Endothelial cell of umbilical vein (primary cell): ENCODE data around the gene DPH7. TPM values are rescaled to one million over a fixed set of nuclear protein-coding genes. Genes with fewer than 3 reads are reported as not detected.

Source experiments
- BruUV-seq: library from RNA; stranded (reverse); fragments of 400-500 nt; replicated peaks from 2 replicates; lab custom pipeline; 2021; lab: Mats Ljungman, UMichigan
- CTCF ChIA-PET: fragments of 300-600, 350-600 bp; sonication (Branson Sonifier 250); formaldehyde crosslinking; loops from one replicate; lab custom pipeline; 2021; ENCODE audit warnings: antibody characterized with exemption, inconsistent platforms; lab: Charles Lee
- POLR2A ChIA-PET: fragments of 300-600, 350-600 bp; sonication (Branson Sonifier 250); formaldehyde crosslinking; loops from one replicate; lab custom pipeline; 2021; ENCODE audit warnings: antibody characterized with exemption, inconsistent platforms; lab: Charles Lee
- DNase-seq: peaks from one replicate; pipeline ENCODE4 v3.0.0-alpha.2; 2011; ENCODE audit warnings: low read depth, low spot score
- FAIRE-seq: peaks from 2 replicates; lab custom pipeline; 2011; peaks lifted over from hg19 to GRCh38; lab: Jason Lieb, UNC
- H2AFZ ChIP-seq: 2 replicates; pipeline ENCODE4 v1.6.0; 2012; ENCODE audit warnings: low read depth, low read length, control low read depth, inconsistent platforms
- H3K27ac ChIP-seq: 2 replicates; pipeline ENCODE4 v1.5.1; 2011; ENCODE audit warnings: low read depth, mild to moderate bottlenecking, control low read depth, low read length, moderate library complexity; ENCODE audit not compliant: insufficient read depth
- H3K27me3 ChIP-seq, 2 experiments: 2 replicates each; pipeline versions ENCODE4 v1.6.0 to v1.6.1; 2011; ENCODE audit warnings: low read length in 2 of 2, mixed read lengths in 1 of 2; ENCODE audit not compliant: control insufficient read depth in 2 of 2, insufficient read depth in 2 of 2
- H3K36me3 ChIP-seq, 2 experiments: 2 replicates in 1 of 2; 3 replicates in 1 of 2; pipeline ENCODE4 v1.5.1; 2011; ENCODE audit warnings: low read length in 2 of 2, mild to moderate bottlenecking in 1 of 2, moderate library complexity in 1 of 2; ENCODE audit not compliant: control insufficient read depth in 2 of 2, insufficient read depth in 2 of 2; ENCODE audit errors: extremely low read depth in 1 of 2
- H3K4me1 ChIP-seq: 3 replicates; pipeline ENCODE4 v1.5.1; 2011; ENCODE audit warnings: mild to moderate bottlenecking, low read length; ENCODE audit not compliant: control insufficient read depth, insufficient read depth; ENCODE audit errors: extremely low read depth
- H3K4me2 ChIP-seq: 2 replicates; pipeline ENCODE4 v1.6.1; 2011; ENCODE audit warnings: low read length, control low read depth, mixed read lengths; ENCODE audit not compliant: insufficient read depth
- H3K4me3 ChIP-seq, 3 experiments: fragments of 200-600 bp in 1 of 3; sonication (generic), shearing (Covaris generic) in 1 of 3; replicated peaks in 1 of 3; 2 replicates each; pipeline ENCODE4 v1.5.1; 2011 to 2016; ENCODE audit warnings: control low read depth in 3 of 3, low read length in 3 of 3, mild to moderate bottlenecking in 2 of 3, inconsistent platforms in 1 of 3, low read depth in 1 of 3, moderate library complexity in 1 of 3; ENCODE audit not compliant: insufficient read depth in 1 of 3
- H3K79me2 ChIP-seq: 2 replicates; pipeline ENCODE4 v1.6.0; 2012; ENCODE audit warnings: low read length, inconsistent platforms; ENCODE audit not compliant: control insufficient read depth, insufficient read depth
- H3K9ac ChIP-seq: replicated peaks from 2 replicates; pipeline ENCODE3; 2011; ENCODE audit warnings: low read length, control low read depth; ENCODE audit not compliant: insufficient read depth; ENCODE audit errors: extremely low read depth
- H3K9me1 ChIP-seq: replicated peaks from 3 replicates; pipeline ENCODE4 v1.6.0; 2011; ENCODE audit warnings: mild to moderate bottlenecking, low read length; ENCODE audit not compliant: control insufficient read depth, insufficient read depth; ENCODE audit errors: extremely low read depth
- H3K9me3 ChIP-seq: replicated peaks from 2 replicates; pipeline ENCODE4 v1.5.1; 2012; ENCODE audit warnings: low read length, inconsistent platforms; ENCODE audit not compliant: control insufficient read depth, insufficient read depth
- H4K20me1 ChIP-seq: replicated peaks from 2 replicates; pipeline ENCODE3; 2011; ENCODE audit warnings: mild to moderate bottlenecking, low read length; ENCODE audit not compliant: control insufficient read depth, insufficient read depth; ENCODE audit errors: extremely low read depth
- CTCF ChIP-seq, 2 donors: IDR thresholded peaks; 1 replicate in 1 of 2; 2 replicates in 1 of 2; pipeline ENCODE4 v1.5.1; 2011; ENCODE audit warnings: low read length in 2 of 2, mild to moderate bottlenecking in 2 of 2, moderate library complexity in 2 of 2, control low read depth in 1 of 2, inconsistent platforms in 1 of 2, low read depth in 1 of 2; ENCODE audit not compliant: insufficient read depth in 1 of 2; ENCODE audit errors: extremely low read depth in 1 of 2
- EZH2 ChIP-seq: IDR thresholded peaks from 2 replicates; pipeline ENCODE4 v1.6.1; 2012; ENCODE audit warnings: borderline replicate concordance, low read depth, mild to moderate bottlenecking, moderate library complexity, low read length, inconsistent platforms; ENCODE audit not compliant: severe bottlenecking
- FOS ChIP-seq: IDR thresholded peaks from 2 replicates; pipeline ENCODE4 v1.6.1; 2011; ENCODE audit warnings: mild to moderate bottlenecking, low read length, moderate library complexity, borderline replicate concordance; ENCODE audit not compliant: insufficient read depth
- GATA2 ChIP-seq: IDR thresholded peaks from 2 replicates; pipeline ENCODE4 v1.7.0; 2011; ENCODE audit warnings: low read depth, mild to moderate bottlenecking, moderate library complexity, mixed read lengths, low read length; ENCODE audit not compliant: insufficient read length, insufficient read depth
- JUN ChIP-seq: IDR thresholded peaks from 2 replicates; pipeline ENCODE4 v1.6.1; 2011; ENCODE audit warnings: borderline replicate concordance, low read depth; ENCODE audit not compliant: insufficient read length, insufficient read depth
- MYC ChIP-seq: IDR thresholded peaks from one replicate; pipeline ENCODE4 v1.6.1; 2011; ENCODE audit warnings: mild to moderate bottlenecking, low read depth, low read length
- POLR2A ChIP-seq: IDR thresholded peaks from 2 replicates; pipeline ENCODE4 v1.6.1; 2012; ENCODE audit warnings: low read depth, mild to moderate bottlenecking, control low read depth, low read length
- dilution Hi-C: fragments of 300-500 bp; cut with MboI; formaldehyde crosslinking; loops from one replicate; pipeline ENCODE4 v1.15.0; 2019; ENCODE audit warnings: low sequenced_read_pairs; ENCODE audit not compliant: extremely low pct_ligation_motif_present
- intact Hi-C: fragments of 100-400 bp; cut with micrococcal nuclease; formaldehyde crosslinking; loops from one replicate; pipeline ENCODE4 v1.10.0; 2022
- polyA plus RNA-seq, 4 experiments: library from polyadenylated mRNA; depleted of rRNA in 3 of 4; stranded (reverse) in 3 of 4; unstranded in 1 of 4; fragments of >200 nt; gene quantifications; 2 replicates each; pipeline versions ENCODE4 v1.2.1 to v1.2.3, GENCODE V29; 2011 to 2012; ENCODE audit warnings: missing spikeins in 1 of 4
- total RNA-seq: library from RNA; stranded (reverse); gene quantifications from 2 replicates; pipeline ENCODE4 v1.2.3, GENCODE V29; 2021
- TF ChIP-seq, protein P1 (sequence below): IDR thresholded peaks from 2 replicates; pipeline ENCODE4 v1.6.1; 2011; ENCODE audit not compliant: insufficient read depth, insufficient read length

Gene DPH7
- total and polyA plus RNA-seq, 2 donors (not counting 3 experiments of a cell fraction or from before 2014, with no cell fraction given) = 41.8 to 43.2 TPM

DNA sequence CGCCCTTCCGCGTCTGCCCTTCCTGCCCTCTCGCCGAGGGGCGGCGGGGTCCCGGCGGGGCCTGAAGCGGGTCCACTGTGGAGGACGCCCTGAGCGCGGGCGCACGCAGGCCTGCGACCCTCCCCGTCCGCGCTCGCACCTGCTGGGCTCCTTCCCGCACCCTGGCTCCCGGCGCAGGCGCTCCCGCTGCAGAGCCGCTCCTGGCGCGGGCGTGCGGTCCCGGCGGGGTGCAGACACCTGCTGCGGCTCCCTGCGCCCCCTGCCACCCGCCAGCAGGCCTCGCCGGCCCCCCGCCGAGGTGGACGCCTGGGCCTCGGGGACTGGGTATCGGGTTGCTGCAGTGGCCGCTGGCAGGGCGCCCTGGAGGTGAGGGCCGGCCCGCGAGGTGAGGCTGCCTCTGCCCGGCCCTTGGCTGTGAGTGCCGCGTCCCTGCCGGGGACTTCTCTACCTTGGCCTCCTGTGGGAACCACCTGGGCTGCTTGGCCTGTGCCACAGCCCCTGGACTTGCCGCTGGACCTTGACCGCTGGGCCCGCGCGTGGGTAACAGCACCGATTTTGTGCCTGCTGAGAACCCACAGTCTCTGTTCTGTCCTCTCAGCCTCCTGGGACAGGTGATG lies 27.4 kb upstream of the DPH7 start:
- Histone ChIP-seq H4K20me1 (no peaks in the 10 kb centered on the region), H2AFZ (peak overlapping the region; percentile 94), H3K4me2 (peak overlapping the region; percentile 68), H3K4me3 (peak overlapping the region; percentile 34 to 89 (median 62)), H3K27ac (no peak overlapping the region), H3K27me3 (no peaks in the 10 kb centered on the region), H3K9ac (peak overlapping the region; percentile 66), H3K9me1 (no peaks in the 10 kb centered on the region), H3K79me2 (no peaks in the 10 kb centered on the region), H3K4me1 (peaks cover 5% of the 10 kb centered on the region), H3K36me3 (no peaks in the 10 kb centered on the region), H3K9me3 (no peaks in the 10 kb centered on the region)
- DNase-seq (no peak), FAIRE-seq (peak; percentile 38)
- no TSS peak for BruUV-seq
- dilution Hi-C loops = no loop called here
- intact Hi-C loops = no loop called here
- no peak for TF ChIP-seq FOS
- no peak for TF ChIP-seq MYC
- TF ChIP-seq JUN = no peak
- no peak for TF ChIP-seq POLR2A
- TF ChIP-seq, protein P1, sequence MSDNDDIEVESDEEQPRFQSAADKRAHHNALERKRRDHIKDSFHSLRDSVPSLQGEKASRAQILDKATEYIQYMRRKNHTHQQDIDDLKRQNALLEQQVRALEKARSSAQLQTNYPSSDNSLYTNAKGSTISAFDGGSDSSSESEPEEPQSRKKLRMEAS = no peak
- no peak for TF ChIP-seq GATA2
- TF ChIP-seq CTCF (IDR thresholded peaks at IDR 0.05; ENCODE audit: extremely low read depth in 1 of 2, insufficient read depth in 1 of 2, low read depth in 1 of 2, low read length in 2 of 2) = no peak
- no peak for TF ChIP-seq EZH2
- CTCF ChIA-PET = no interaction called here
- POLR2A ChIA-PET = no interaction called here
